Measurements from ENCODE around the gene DYNLL2.

Gene DYNLL2

GRCh38 chr17:58082341-58082869 lies 814 bp upstream of the DYNLL2 start:
- DNase-seq (ENCODE audit: low read depth) = no peak
- peak overlapping the region; percentile 30 for H3K4me3 ChIP-seq (ENCODE audit: control insufficient read depth, low read depth, low read length)
- TF ChIP-seq CTCF (conservative IDR thresholded peaks at IDR 0.05; ENCODE audit: control insufficient read depth, insufficient read depth, low read depth, low read length) = no peak

- DNase-seq (ENCODE audit: low read depth) = peak; percentile 44
- peak overlapping the region; percentile 88 for H3K4me3 ChIP-seq (ENCODE audit: control insufficient read depth, low read depth, low read length)
- TF ChIP-seq CTCF (conservative IDR thresholded peaks at IDR 0.05; ENCODE audit: control insufficient read depth, insufficient read depth, low read depth, low read length) = no peak
Observed at GRCh38 chr17:58083491-58084316, 485 bp downstream of the DYNLL2 start.

GRCh38 chr17:58084317-58084981 lies 1.2 kb downstream of the DYNLL2 start:
- H3K4me3 ChIP-seq (ENCODE audit: control insufficient read depth, low read depth, low read length) = peak overlapping the region; percentile 88
- DNase-seq (ENCODE audit: low read depth) = peak; percentile 11
- TF ChIP-seq CTCF (conservative IDR thresholded peaks at IDR 0.05; ENCODE audit: control insufficient read depth, insufficient read depth, low read depth, low read length) = no peak

- peak overlapping the region; percentile 88 for H3K4me3 ChIP-seq (ENCODE audit: control insufficient read depth, low read depth, low read length)
- DNase-seq (ENCODE audit: low read depth) = no peak
- TF ChIP-seq CTCF (conservative IDR thresholded peaks at IDR 0.05; ENCODE audit: control insufficient read depth, insufficient read depth, low read depth, low read length) = no peak
Observed at GRCh38 chr17:58085039-58085715, 2.0 kb downstream of the DYNLL2 start.

GRCh38 chr17:58086953-58087352 lies 3.7 kb downstream of the DYNLL2 start:
- no peak for DNase-seq (ENCODE audit: low read depth)
- H3K4me3 ChIP-seq (ENCODE audit: control insufficient read depth, low read depth, low read length) = no peak overlapping the region
- TF ChIP-seq CTCF (conservative IDR thresholded peaks at IDR 0.05; ENCODE audit: control insufficient read depth, insufficient read depth, low read depth, low read length) = no peak

- no peak for TF ChIP-seq CTCF (conservative IDR thresholded peaks at IDR 0.05; ENCODE audit: control insufficient read depth, insufficient read depth, low read depth, low read length)
- no peak for DNase-seq (ENCODE audit: low read depth)
- H3K4me3 ChIP-seq (ENCODE audit: control insufficient read depth, low read depth, low read length) = no peak overlapping the region
Observed at GRCh38 chr17:58088624-58089023, 5.4 kb downstream of the DYNLL2 start.
